Sigmoid colon (tissue), 4 donors: ENCODE measurements around the gene XRN2.

Experiments
- CTCF ChIP-seq, 4 experiments: fragments of 450-650 bp in 3 of 4; fragments of 200-600 bp in 1 of 4; IDR thresholded peaks; one replicate each; pipeline ENCODE4 v1.5.1; 2016 to 2019; ENCODE audit warnings: antibody characterized with exemption in 4 of 4, mild to moderate bottlenecking in 3 of 4, moderate library complexity in 2 of 4
- EP300 ChIP-seq, 4 donors: sonication (generic); formaldehyde crosslinking; IDR thresholded peaks; one replicate each; pipeline ENCODE4 v1.6.1; 2017; ENCODE audit warnings: antibody characterized with exemption in 4 of 4

- TF ChIP-seq EP300 (IDR thresholded peaks at IDR 0.05) (no peak), CTCF (IDR thresholded peaks at IDR 0.05) (no peak)
Observed at GRCh38 chr20:21376626-21377025, 73.5 kb downstream of the XRN2 start.
